GM23338 (cell line): ENCODE results near the gene CPAMD8. TPM values are rescaled to one million over a fixed set of nuclear protein-coding genes. Genes with fewer than 3 reads are reported as not detected.

ENCODE experiments used
- ATAC-seq: fragments of 200-7000 bp; cut with Tn5 transposase; 3 replicates; pipeline ENCODE4 v1.9.1; 2020
- DNase-seq: peaks from one replicate; pipeline ENCODE4 v3.0.0-alpha.2; 2015; ENCODE audit warnings: low spot score
- H2AFZ ChIP-seq: fragments of 200-600 bp; sonication (generic); 2 replicates; pipeline ENCODE4 v1.8.0; 2016; ENCODE audit warnings: antibody characterized with exemption, mild to moderate bottlenecking, moderate library complexity
- H3F3A ChIP-seq: fragments of 200-600 bp; sonication (generic); replicated peaks from 2 replicates; pipeline ENCODE4 v1.8.0; 2017; ENCODE audit warnings: antibody characterized with exemption, mixed run types, low read depth
- H3K27ac ChIP-seq: fragments of 200-600 bp; sonication (generic); 2 replicates; pipeline ENCODE4 v1.6.1; 2016; ENCODE audit warnings: low read depth
- H3K27me3 ChIP-seq: fragments of 200-600 bp; sonication (generic); 2 replicates; pipeline ENCODE4 v1.8.0; 2016; ENCODE audit warnings: mild to moderate bottlenecking, mixed run types, moderate library complexity; ENCODE audit not compliant: insufficient read depth
- H3K36me3 ChIP-seq: fragments of 200-600 bp; sonication (generic); 2 replicates; pipeline ENCODE4 v1.8.0; 2016; ENCODE audit warnings: mild to moderate bottlenecking; ENCODE audit not compliant: insufficient read depth
- H3K4me1 ChIP-seq: fragments of 200-600 bp; sonication (generic); 2 replicates; pipeline ENCODE4 v1.8.0; 2016; ENCODE audit warnings: mild to moderate bottlenecking, moderate library complexity; ENCODE audit not compliant: insufficient read depth
- H3K4me2 ChIP-seq: fragments of 200-600 bp; sonication (generic); 2 replicates; pipeline ENCODE4 v1.7.1; 2017; ENCODE audit warnings: mixed run types
- H3K4me3 ChIP-seq: fragments of 200-600 bp; sonication (generic); 2 replicates; pipeline ENCODE4 v1.6.1; 2016; ENCODE audit warnings: mixed run types
- H3K79me2 ChIP-seq: fragments of 200-600 bp; sonication (generic); replicated peaks from 2 replicates; pipeline ENCODE4 v1.8.0; 2017; ENCODE audit warnings: mild to moderate bottlenecking; ENCODE audit not compliant: insufficient read depth
- H3K9me2 ChIP-seq: fragments of 200-600 bp; sonication (generic); 2 replicates; pipeline ENCODE4 v1.8.0; 2017; ENCODE audit not compliant: insufficient read depth
- H4K20me1 ChIP-seq: fragments of 200-600 bp; sonication (generic); replicated peaks from 2 replicates; pipeline ENCODE4 v1.8.0; 2017; ENCODE audit warnings: mild to moderate bottlenecking; ENCODE audit not compliant: insufficient read depth
- H3K27ac Mint-ChIP-seq: 2 replicates; pipeline ENCODE4 v1.8.0; 2020; ENCODE audit warnings: inconsistent platforms, mild to moderate bottlenecking, moderate library complexity, mixed read lengths
- H3K27me3 Mint-ChIP-seq: 3 replicates; pipeline ENCODE4 v1.8.0; 2022; ENCODE audit warnings: low read depth, mild to moderate bottlenecking, moderate library complexity, mixed read lengths, inconsistent platforms; ENCODE audit not compliant: insufficient read depth, poor library complexity
- H3K36me3 Mint-ChIP-seq: 3 replicates; pipeline ENCODE4 v1.8.0; 2021; ENCODE audit warnings: low read depth, mild to moderate bottlenecking, inconsistent platforms, moderate library complexity, mixed read lengths
- H3K4me1 Mint-ChIP-seq: 3 replicates; pipeline ENCODE4 v1.8.0; 2020; ENCODE audit warnings: mild to moderate bottlenecking, inconsistent platforms, mixed read lengths
- H3K4me3 Mint-ChIP-seq: 3 replicates; pipeline ENCODE4 v1.8.0; 2021; ENCODE audit warnings: moderate library complexity, mild to moderate bottlenecking, inconsistent platforms, mixed read lengths
- H3K9me3 Mint-ChIP-seq: 3 replicates; pipeline ENCODE4 v1.8.0; 2020; ENCODE audit warnings: moderate library complexity, mild to moderate bottlenecking, inconsistent platforms, mixed read lengths
- CREB1 ChIP-seq: fragments of 250-450 bp; sonication (Bioruptor Pico); IDR thresholded peaks from 2 replicates; pipeline ENCODE4 v1.5.0; 2020; ENCODE audit warnings: low read depth, mild to moderate bottlenecking, moderate library complexity
- CTCF ChIP-seq, 2 experiments: fragments of 200-600 bp in 1 of 2; sonication (generic) in 1 of 2; conservative IDR thresholded peaks; 2 replicates each; pipeline versions ENCODE4 v1.5.1 to v1.6.1; 2016 to 2017; ENCODE audit warnings: antibody characterized with exemption in 2 of 2, low read depth in 2 of 2, mild to moderate bottlenecking in 2 of 2, moderate library complexity in 1 of 2
- EZH2 ChIP-seq: fragments of 200-600 bp; sonication (generic); IDR thresholded peaks from one replicate; pipeline ENCODE4 v1.8.0; 2017; ENCODE audit warnings: antibody characterized with exemption, mild to moderate bottlenecking, low read depth; ENCODE audit not compliant: unreplicated experiment
- EZH2phosphoT487 ChIP-seq: fragments of 200-600 bp; sonication (generic); IDR thresholded peaks from one replicate; pipeline ENCODE4 v1.8.1; 2018; ENCODE audit warnings: antibody characterized with exemption; ENCODE audit not compliant: unreplicated experiment
- JUNB ChIP-seq: IDR thresholded peaks from one replicate; pipeline ENCODE4 v1.6.1; 2016; ENCODE audit warnings: antibody characterized with exemption; ENCODE audit not compliant: unreplicated experiment
- NANOG ChIP-seq: IDR thresholded peaks from 2 replicates; pipeline ENCODE4 v1.6.1; 2016; ENCODE audit warnings: antibody characterized with exemption, borderline replicate concordance
- POLR2AphosphoS5 ChIP-seq: IDR thresholded peaks from 2 replicates; pipeline ENCODE4 v1.6.1; 2016; ENCODE audit warnings: antibody characterized with exemption, low read depth
- STAT1 ChIP-seq: IDR thresholded peaks from one replicate; pipeline ENCODE4 v1.6.1; 2016; ENCODE audit warnings: antibody characterized with exemption; ENCODE audit not compliant: unreplicated experiment
- ZNF114 ChIP-seq: fragments of 250-450 bp; sonication (Bioruptor Pico); IDR thresholded peaks from 2 replicates; pipeline ENCODE4 v1.5.0; 2020; ENCODE audit warnings: mild to moderate bottlenecking, moderate library complexity
- ZNF462 ChIP-seq: fragments of 250-450 bp; sonication (Bioruptor Pico); IDR thresholded peaks from 2 replicates; pipeline ENCODE4 v1.5.0; 2020; ENCODE audit warnings: mild to moderate bottlenecking, moderate library complexity
- polyA plus RNA-seq: library from polyadenylated mRNA; unstranded; fragments of >200 nt; fragmentation: Nextera tagmentation; extraction: Ambion mirVana; gene quantifications from 2 replicates; pipeline ENCODE4 v1.2.1, GENCODE V29; 2016
- total RNA-seq: library from RNA; depleted of rRNA; stranded (reverse); fragments of >200 nt; shearing (Covaris generic); gene quantifications from 2 replicates; pipeline ENCODE4 v1.2.3, GENCODE V29; 2014

The CPAMD8 gene
- total and polyA plus RNA-seq, 2 experiments from 2014 or later = 4.4 to 11.8 TPM

- TF ChIP-seq ZNF462 = no peak
- TF ChIP-seq CTCF (conservative IDR thresholded peaks at IDR 0.05; ENCODE audit: low read depth in 2 of 2) = no peak
- TF ChIP-seq EZH2phosphoT487 = no peak
- no peak for TF ChIP-seq JUNB
- TF ChIP-seq ZNF114 = no peak
- TF ChIP-seq CREB1 = no peak
- TF ChIP-seq EZH2 = no peak
- TF ChIP-seq POLR2AphosphoS5 = no peak
- TF ChIP-seq NANOG = no peak
These were observed 115.6 kb downstream of the CPAMD8 start (continued) for GRCh38 chr19:16911046-16911445.

- Mint-ChIP-seq H3K9me3 (peaks cover 28% of the 10 kb centered on the region), H3K27ac (no peak overlapping the region)
- no peak for DNase-seq
These were observed 117.9 kb downstream of the CPAMD8 start for GRCh38 chr19:16908759-16909158.

More at GRCh38 chr19:16908759-16909158, 117.9 kb downstream of the CPAMD8 start:
- H2AFZ ChIP-seq = no peak overlapping the region
- H3K27me3 ChIP-seq = no peaks in the 10 kb centered on the region
- H3K36me3 Mint-ChIP-seq = peaks cover 18% of the 10 kb centered on the region
- H3K9me2 ChIP-seq = no peaks in the 10 kb centered on the region
- peaks cover 2% of the 10 kb centered on the region for H3K27me3 Mint-ChIP-seq
- H3K4me3 Mint-ChIP-seq = no peak overlapping the region
- H3K36me3 ChIP-seq = no peaks in the 10 kb centered on the region; the same call in 1 of the 2 replicates
- no peaks in the 10 kb centered on the region for H3K4me1 Mint-ChIP-seq
- no peaks in the 10 kb centered on the region for H3K79me2 ChIP-seq
- H3K4me2 ChIP-seq = no peak overlapping the region
- no peak overlapping the region for H3K4me3 ChIP-seq
- no peak for TF ChIP-seq STAT1
- no peak overlapping the region for H3K27ac ChIP-seq
- H3K4me1 ChIP-seq = no peaks in the 10 kb centered on the region
- ATAC-seq = no peak
- no peaks in the 10 kb centered on the region for H4K20me1 ChIP-seq
- H3F3A ChIP-seq = no peaks in the 10 kb centered on the region
